ENCODE data around the gene JAK1.

Gene JAK1

GRCh38 chr1:64887689-64888217 is 78.6 kb downstream of the JAK1 start:
- Histone ChIP-seq H3K36me3 (replicated peaks; ENCODE audit: insufficient read depth, low read length) (no peaks in the 10 kb centered on the region), H2AFZ (ENCODE audit: low read length) (no peak overlapping the region), H3K4me3 (ENCODE audit: low read length) (no peak overlapping the region), H3K27me3 (replicated peaks; ENCODE audit: insufficient read depth, low read length) (no peaks in the 10 kb centered on the region), H3K4me1 (ENCODE audit: low read length) (peaks cover 13% of the 10 kb centered on the region), H3F3A (ENCODE audit: insufficient read depth, low read length) (peaks cover 1% of the 10 kb centered on the region; the same call in 1 of the 2 replicates), H3K4me2 (ENCODE audit: low read depth, low read length) (no peak overlapping the region), H3K27ac (ENCODE audit: low read length) (no peak overlapping the region), H3K9ac (ENCODE audit: low read length) (no peak overlapping the region), H4K20me1 (ENCODE audit: insufficient read depth, low read length) (peaks cover 29% of the 10 kb centered on the region), H3K79me2 (ENCODE audit: low read length) (peaks cover 83% of the 10 kb centered on the region), H3K9me2 (replicated peaks; ENCODE audit: insufficient read depth, low read length) (no peaks in the 10 kb centered on the region), H3K9me3 (replicated peaks; ENCODE audit: insufficient read depth, low read length) (no peaks in the 10 kb centered on the region)
- no peak for DNase-seq
- TF ChIP-seq EZH2phosphoT487 (IDR thresholded peaks at IDR 0.05; ENCODE audit: low read length) (no peak), EZH2 (optimal IDR thresholded peaks at IDR 0.05; ENCODE audit: low read depth, low read length) (no peak)
- TF ChIP-seq, protein P1, sequence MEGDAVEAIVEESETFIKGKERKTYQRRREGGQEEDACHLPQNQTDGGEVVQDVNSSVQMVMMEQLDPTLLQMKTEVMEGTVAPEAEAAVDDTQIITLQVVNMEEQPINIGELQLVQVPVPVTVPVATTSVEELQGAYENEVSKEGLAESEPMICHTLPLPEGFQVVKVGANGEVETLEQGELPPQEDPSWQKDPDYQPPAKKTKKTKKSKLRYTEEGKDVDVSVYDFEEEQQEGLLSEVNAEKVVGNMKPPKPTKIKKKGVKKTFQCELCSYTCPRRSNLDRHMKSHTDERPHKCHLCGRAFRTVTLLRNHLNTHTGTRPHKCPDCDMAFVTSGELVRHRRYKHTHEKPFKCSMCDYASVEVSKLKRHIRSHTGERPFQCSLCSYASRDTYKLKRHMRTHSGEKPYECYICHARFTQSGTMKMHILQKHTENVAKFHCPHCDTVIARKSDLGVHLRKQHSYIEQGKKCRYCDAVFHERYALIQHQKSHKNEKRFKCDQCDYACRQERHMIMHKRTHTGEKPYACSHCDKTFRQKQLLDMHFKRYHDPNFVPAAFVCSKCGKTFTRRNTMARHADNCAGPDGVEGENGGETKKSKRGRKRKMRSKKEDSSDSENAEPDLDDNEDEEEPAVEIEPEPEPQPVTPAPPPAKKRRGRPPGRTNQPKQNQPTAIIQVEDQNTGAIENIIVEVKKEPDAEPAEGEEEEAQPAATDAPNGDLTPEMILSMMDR (IDR thresholded peaks at IDR 0.05; ENCODE audit: low read length), result no peak

DNA sequence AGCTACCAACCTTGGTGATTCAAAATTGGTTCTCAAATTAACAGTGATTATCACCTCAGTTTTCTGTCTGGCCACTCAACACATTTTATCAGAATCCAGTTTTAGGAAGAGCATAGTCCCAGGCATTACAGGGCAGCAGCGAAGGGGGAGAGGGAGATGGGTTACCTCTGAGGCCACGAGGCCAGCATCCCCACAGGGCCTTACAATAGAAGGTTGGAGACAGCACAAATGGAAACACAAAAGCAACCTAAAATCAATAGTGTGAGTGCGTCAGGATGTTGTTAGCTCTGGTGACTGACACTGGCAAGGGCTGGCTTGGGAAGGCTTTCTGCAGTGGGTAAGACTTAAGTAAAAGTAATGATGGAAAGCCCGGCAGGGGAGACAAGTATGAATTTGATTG is 79.5 kb downstream of the JAK1 start:
- Histone ChIP-seq H3K4me2 (ENCODE audit: low read depth, low read length) (no peak overlapping the region), H3K9me2 (replicated peaks; ENCODE audit: insufficient read depth, low read length) (no peaks in the 10 kb centered on the region), H3K79me2 (ENCODE audit: low read length) (peaks cover 77% of the 10 kb centered on the region), H3K27ac (ENCODE audit: low read length) (no peak overlapping the region), H2AFZ (ENCODE audit: low read length) (no peak overlapping the region), H3K27me3 (replicated peaks; ENCODE audit: insufficient read depth, low read length) (no peaks in the 10 kb centered on the region), H3K4me3 (ENCODE audit: low read length) (no peak overlapping the region), H3K9me3 (replicated peaks; ENCODE audit: insufficient read depth, low read length) (no peaks in the 10 kb centered on the region), H3K4me1 (ENCODE audit: low read length) (peaks cover 17% of the 10 kb centered on the region), H3K9ac (ENCODE audit: low read length) (no peak overlapping the region), H3K36me3 (replicated peaks; ENCODE audit: insufficient read depth, low read length) (no peaks in the 10 kb centered on the region), H4K20me1 (ENCODE audit: insufficient read depth, low read length) (peaks cover 24% of the 10 kb centered on the region), H3F3A (ENCODE audit: insufficient read depth, low read length) (peaks cover 7% of the 10 kb centered on the region; the same call in 1 of the 2 replicates)
- no peak for TF ChIP-seq EZH2phosphoT487 (IDR thresholded peaks at IDR 0.05; ENCODE audit: low read length)
- TF ChIP-seq EZH2 (optimal IDR thresholded peaks at IDR 0.05; ENCODE audit: low read depth, low read length), result no peak
- TF ChIP-seq, protein P1 (IDR thresholded peaks at IDR 0.05; ENCODE audit: low read length), result no peak
- no peak for DNase-seq

- TF ChIP-seq EZH2phosphoT487 (IDR thresholded peaks at IDR 0.05; ENCODE audit: low read length) (no peak), EZH2 (optimal IDR thresholded peaks at IDR 0.05; ENCODE audit: low read depth, low read length) (no peak)
- TF ChIP-seq, protein P1 (IDR thresholded peaks at IDR 0.05; ENCODE audit: low read length), result no peak
- no peak overlapping the region for H3K27ac ChIP-seq (ENCODE audit: low read length)
- no peak for DNase-seq
- no peak overlapping the region for H2AFZ ChIP-seq (ENCODE audit: low read length)
- no peaks in the 10 kb centered on the region for H3K9me2 ChIP-seq (replicated peaks; ENCODE audit: insufficient read depth, low read length)
- H3K36me3 ChIP-seq (replicated peaks; ENCODE audit: insufficient read depth, low read length), result no peaks in the 10 kb centered on the region
- peaks cover 20% of the 10 kb centered on the region for H3K4me1 ChIP-seq (ENCODE audit: low read length)
- no peak overlapping the region for H3K9ac ChIP-seq (ENCODE audit: low read length)
- H3K9me3 ChIP-seq (replicated peaks; ENCODE audit: insufficient read depth, low read length), result no peaks in the 10 kb centered on the region
- H3K27me3 ChIP-seq (replicated peaks; ENCODE audit: insufficient read depth, low read length), result no peaks in the 10 kb centered on the region
- no peak overlapping the region for H3K4me3 ChIP-seq (ENCODE audit: low read length)
- peaks cover 24% of the 10 kb centered on the region for H4K20me1 ChIP-seq (ENCODE audit: insufficient read depth, low read length)
- H3F3A ChIP-seq (ENCODE audit: insufficient read depth, low read length), result peaks cover 7% of the 10 kb centered on the region; the same call in 1 of the 2 replicates
- H3K4me2 ChIP-seq (ENCODE audit: low read depth, low read length), result no peak overlapping the region
- peaks cover 72% of the 10 kb centered on the region for H3K79me2 ChIP-seq (ENCODE audit: low read length)
Measured at GRCh38 chr1:64885648-64886047, 80.7 kb downstream of the JAK1 start.

Measured in MM.1S (cell line).